Activated CD8-positive, alpha-beta memory T cell treated with anti-CD3 and anti-CD28 coated beads for 48 hours (primary cell): Measurements from ENCODE around the gene MTX2.
"Not testable (repeated sequence)": the region's sequence is repeated elsewhere in the genome, so short reads cannot be mapped to it uniquely, and the experiment has no call there.

Source experiments
- DNase-seq, 3 experiments: peaks; one replicate each; pipeline ENCODE4 v3.0.0-alpha.2; 2020; ENCODE audit warnings: low read depth in 2 of 3, low spot score in 2 of 3

The MTX2 gene

GRCh38 chr2:176370467-176371171 is 101.4 kb downstream of the MTX2 start:
- no peak for DNase-seq

GRCh38 chr2:176373155-176373554 is 103.9 kb downstream of the MTX2 start:
- DNase-seq = not testable (repeated sequence)

- no peak for DNase-seq
Observed at GRCh38 chr2:176378323-176378722, 109.1 kb downstream of the MTX2 start.

GRCh38 chr2:176380341-176380740 is 111.1 kb downstream of the MTX2 start:
- no peak for DNase-seq

GRCh38 chr2:176383100-176383499 is 113.9 kb downstream of the MTX2 start:
- DNase-seq = no peak

- no peak for DNase-seq
Observed at GRCh38 chr2:176383836-176384442, 114.7 kb downstream of the MTX2 start.

GRCh38 chr2:176385219-176385759 is 116.0 kb downstream of the MTX2 start:
- no peak for DNase-seq

- DNase-seq = no peak
Observed at GRCh38 chr2:176385838-176386237, 116.6 kb downstream of the MTX2 start.
